ENCODE measurements around the gene TBC1D8.

The TBC1D8 gene

DNA sequence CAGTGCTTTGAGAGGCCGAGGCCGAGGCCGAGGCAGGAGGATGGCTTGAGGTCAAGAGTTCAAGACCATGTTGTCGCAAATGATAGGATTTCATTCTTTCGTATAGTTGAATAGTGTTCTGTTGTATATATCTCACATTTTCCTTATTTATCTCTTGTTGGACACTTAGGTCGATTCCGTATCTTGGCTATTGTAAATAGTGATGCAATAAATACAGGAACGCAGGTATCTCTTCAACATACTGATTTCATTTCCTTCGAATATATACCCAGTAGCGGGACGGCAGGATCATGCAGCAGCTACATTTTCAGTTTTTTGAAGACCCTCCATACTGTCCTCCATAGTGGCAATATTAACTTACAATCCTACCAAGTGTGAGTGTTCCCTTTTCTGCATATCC is 4.1 kb downstream of the TBC1D8 start:
- no peaks in the 10 kb centered on the region for H3K36me3 ChIP-seq (replicated peaks)
- no peak for DNase-seq
- in situ Hi-C loops (cut with HindIII; ENCODE audit: low pct_ligation_motif_present, low sequenced_read_pairs) = no loop called here
- H3K27me3 ChIP-seq (replicated peaks) = no peaks in the 10 kb centered on the region
- TF ChIP-seq, protein P1, sequence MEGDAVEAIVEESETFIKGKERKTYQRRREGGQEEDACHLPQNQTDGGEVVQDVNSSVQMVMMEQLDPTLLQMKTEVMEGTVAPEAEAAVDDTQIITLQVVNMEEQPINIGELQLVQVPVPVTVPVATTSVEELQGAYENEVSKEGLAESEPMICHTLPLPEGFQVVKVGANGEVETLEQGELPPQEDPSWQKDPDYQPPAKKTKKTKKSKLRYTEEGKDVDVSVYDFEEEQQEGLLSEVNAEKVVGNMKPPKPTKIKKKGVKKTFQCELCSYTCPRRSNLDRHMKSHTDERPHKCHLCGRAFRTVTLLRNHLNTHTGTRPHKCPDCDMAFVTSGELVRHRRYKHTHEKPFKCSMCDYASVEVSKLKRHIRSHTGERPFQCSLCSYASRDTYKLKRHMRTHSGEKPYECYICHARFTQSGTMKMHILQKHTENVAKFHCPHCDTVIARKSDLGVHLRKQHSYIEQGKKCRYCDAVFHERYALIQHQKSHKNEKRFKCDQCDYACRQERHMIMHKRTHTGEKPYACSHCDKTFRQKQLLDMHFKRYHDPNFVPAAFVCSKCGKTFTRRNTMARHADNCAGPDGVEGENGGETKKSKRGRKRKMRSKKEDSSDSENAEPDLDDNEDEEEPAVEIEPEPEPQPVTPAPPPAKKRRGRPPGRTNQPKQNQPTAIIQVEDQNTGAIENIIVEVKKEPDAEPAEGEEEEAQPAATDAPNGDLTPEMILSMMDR (IDR thresholded peaks at IDR 0.05; ENCODE audit: low read depth, low read length, missing control alignments) = no peak
- H3K4me3 ChIP-seq (ENCODE audit: low read depth, low read length) = no peak overlapping the region
- no peak overlapping the region for H3K27ac ChIP-seq

DNA sequence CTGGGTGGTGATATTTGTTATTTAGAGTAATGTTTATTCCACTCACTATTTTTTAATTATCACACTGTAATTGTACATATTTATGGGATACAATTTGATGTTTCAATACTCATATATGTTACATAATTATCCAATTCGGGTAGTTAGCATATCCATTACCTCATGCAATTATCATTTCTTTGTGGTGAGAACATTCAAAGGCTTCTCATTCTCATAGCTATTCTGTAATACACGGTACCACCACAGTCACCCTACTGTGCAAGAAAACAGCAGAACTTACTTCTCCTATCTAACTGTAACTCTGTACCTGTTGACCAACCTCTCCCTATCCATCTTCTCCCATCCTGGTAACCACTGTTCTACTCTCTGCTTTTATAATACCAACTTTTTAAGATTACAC is 4.6 kb downstream of the TBC1D8 start:
- Histone ChIP-seq H3K27ac (no peak overlapping the region), H3K27me3 (replicated peaks) (no peaks in the 10 kb centered on the region), H3K36me3 (replicated peaks) (no peaks in the 10 kb centered on the region), H3K4me3 (ENCODE audit: low read depth, low read length) (no peak overlapping the region)
- in situ Hi-C loops (cut with HindIII; ENCODE audit: low pct_ligation_motif_present, low sequenced_read_pairs) = no loop called here
- DNase-seq = no peak
- TF ChIP-seq, protein P1 (IDR thresholded peaks at IDR 0.05; ENCODE audit: low read depth, low read length, missing control alignments) = no peak

DNA sequence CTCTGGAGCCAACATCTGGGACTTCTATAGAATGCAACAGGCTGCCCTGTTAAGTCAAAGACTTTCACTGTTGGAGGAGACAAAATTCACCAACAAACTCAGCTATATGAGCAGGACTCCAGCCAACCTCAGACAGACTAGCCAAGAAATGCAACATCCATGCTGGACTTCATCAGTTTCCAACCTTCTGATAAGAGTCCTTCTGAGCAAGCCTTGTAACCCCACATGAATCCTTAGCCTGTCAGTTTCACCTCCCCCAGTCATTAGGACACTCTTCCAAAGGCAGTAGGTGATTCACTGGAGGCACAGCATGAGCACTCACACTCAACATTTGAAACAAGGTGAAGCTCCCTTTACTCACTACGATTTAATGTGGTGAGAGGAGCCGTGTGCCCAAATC is 5.8 kb downstream of the TBC1D8 start:
- in situ Hi-C loops (cut with HindIII; ENCODE audit: low pct_ligation_motif_present, low sequenced_read_pairs) = no loop called here
- no peak for DNase-seq
- Histone ChIP-seq H3K27me3 (replicated peaks) (no peaks in the 10 kb centered on the region), H3K27ac (no peak overlapping the region), H3K36me3 (replicated peaks) (no peaks in the 10 kb centered on the region), H3K4me3 (ENCODE audit: low read depth, low read length) (no peak overlapping the region)
- TF ChIP-seq, protein P1 (IDR thresholded peaks at IDR 0.05; ENCODE audit: low read depth, low read length, missing control alignments) = no peak

DNA sequence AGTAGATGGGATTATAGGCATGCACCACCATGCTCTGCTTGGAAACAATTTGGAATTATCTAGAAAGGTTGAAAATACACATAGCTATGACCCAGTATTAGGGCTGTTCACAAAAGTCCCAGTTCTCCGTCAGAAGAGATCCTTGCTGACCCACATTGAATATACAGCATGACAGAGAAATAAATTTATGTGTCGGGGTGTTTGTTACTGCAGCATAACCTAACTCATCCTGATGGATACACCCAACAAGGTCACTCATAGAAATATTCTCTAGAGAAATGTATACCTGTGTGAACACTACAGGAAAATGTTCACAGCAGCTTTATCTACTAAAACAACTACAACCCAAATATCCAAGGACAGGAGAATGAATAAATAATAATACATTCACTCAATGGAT is 9.0 kb downstream of the TBC1D8 start:
- in situ Hi-C loops (cut with HindIII; ENCODE audit: low pct_ligation_motif_present, low sequenced_read_pairs) = no loop called here
- TF ChIP-seq, protein P1 (IDR thresholded peaks at IDR 0.05; ENCODE audit: low read depth, low read length, missing control alignments) = no peak
- H3K36me3 ChIP-seq (replicated peaks) = no peaks in the 10 kb centered on the region
- H3K27me3 ChIP-seq (replicated peaks) = no peaks in the 10 kb centered on the region
- no peak for DNase-seq
- H3K27ac ChIP-seq = no peak overlapping the region
- H3K4me3 ChIP-seq (ENCODE audit: low read depth, low read length) = no peak overlapping the region

DNA sequence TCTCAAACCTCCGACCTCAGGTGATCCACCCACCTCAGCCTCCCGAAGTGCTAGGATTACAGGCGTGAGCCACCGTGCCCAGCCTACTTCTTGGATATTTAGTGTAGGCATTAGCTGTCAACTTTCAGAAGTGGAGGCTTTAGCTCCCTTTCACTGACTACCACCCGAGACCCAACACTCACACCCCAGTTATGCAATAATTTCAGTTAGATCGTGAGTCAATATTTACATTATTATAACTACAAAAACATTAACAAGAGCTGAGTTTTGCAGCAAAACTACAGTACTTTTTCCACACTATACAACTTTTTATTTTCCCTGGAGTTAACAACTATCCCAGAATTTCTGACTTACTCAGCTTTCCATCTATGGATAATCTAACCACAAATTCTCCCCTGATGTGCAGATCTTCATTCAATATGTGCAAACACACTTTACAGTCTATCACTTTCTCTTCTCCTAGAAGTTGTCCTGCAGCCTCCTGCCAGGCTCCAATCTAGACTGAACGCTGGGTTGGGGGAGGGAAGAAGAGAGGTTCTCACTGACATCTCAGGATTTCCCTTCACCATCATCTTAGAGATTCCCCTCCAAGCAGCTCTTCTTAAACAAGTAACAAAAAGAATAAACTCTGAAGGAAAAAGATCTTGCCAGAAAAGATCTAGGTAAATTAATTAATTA is 10.1 kb downstream of the TBC1D8 start:
- no peak for DNase-seq
- H3K4me3 ChIP-seq (ENCODE audit: low read depth, low read length) = no peak overlapping the region
- no peaks in the 10 kb centered on the region for H3K36me3 ChIP-seq (replicated peaks)
- TF ChIP-seq, protein P1 (IDR thresholded peaks at IDR 0.05; ENCODE audit: low read depth, low read length, missing control alignments) = no peak
- H3K27me3 ChIP-seq (replicated peaks) = no peaks in the 10 kb centered on the region
- in situ Hi-C loops (cut with HindIII; ENCODE audit: low pct_ligation_motif_present, low sequenced_read_pairs) = no loop called here
- H3K27ac ChIP-seq = no peak overlapping the region

DNA sequence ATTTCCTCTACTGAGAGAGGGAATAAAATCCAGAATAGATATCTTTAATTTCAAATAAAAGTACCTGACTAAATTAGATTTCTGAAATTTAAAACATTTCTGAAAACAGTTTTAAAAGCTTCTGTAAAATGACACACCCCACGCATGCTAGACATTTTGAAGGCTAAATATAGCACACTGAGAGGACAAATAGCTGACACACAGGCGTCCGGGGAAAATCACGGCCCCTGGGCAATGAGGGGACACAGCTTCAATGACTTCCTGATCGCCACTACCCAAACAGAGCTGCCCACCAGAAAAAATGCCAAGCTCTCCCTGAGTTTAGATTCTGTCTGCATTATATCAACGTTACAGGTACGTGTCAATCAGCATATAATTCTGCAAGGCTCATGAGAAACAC is 10.9 kb downstream of the TBC1D8 start:
- no peaks in the 10 kb centered on the region for H3K36me3 ChIP-seq (replicated peaks)
- no peak overlapping the region for H3K4me3 ChIP-seq (ENCODE audit: low read depth, low read length)
- no peak for DNase-seq
- H3K27ac ChIP-seq = no peak overlapping the region
- no peaks in the 10 kb centered on the region for H3K27me3 ChIP-seq (replicated peaks)
- TF ChIP-seq, protein P1 (IDR thresholded peaks at IDR 0.05; ENCODE audit: low read depth, low read length, missing control alignments) = no peak
- in situ Hi-C loops (cut with HindIII; ENCODE audit: low pct_ligation_motif_present, low sequenced_read_pairs) = no loop called here
